ENCODE results near the gene PTPRCAP.
"Not testable (repeated sequence)": the region's sequence is repeated elsewhere in the genome, so short reads cannot be mapped to it uniquely, and the experiment has no call there.

PTPRCAP gene

DNA sequence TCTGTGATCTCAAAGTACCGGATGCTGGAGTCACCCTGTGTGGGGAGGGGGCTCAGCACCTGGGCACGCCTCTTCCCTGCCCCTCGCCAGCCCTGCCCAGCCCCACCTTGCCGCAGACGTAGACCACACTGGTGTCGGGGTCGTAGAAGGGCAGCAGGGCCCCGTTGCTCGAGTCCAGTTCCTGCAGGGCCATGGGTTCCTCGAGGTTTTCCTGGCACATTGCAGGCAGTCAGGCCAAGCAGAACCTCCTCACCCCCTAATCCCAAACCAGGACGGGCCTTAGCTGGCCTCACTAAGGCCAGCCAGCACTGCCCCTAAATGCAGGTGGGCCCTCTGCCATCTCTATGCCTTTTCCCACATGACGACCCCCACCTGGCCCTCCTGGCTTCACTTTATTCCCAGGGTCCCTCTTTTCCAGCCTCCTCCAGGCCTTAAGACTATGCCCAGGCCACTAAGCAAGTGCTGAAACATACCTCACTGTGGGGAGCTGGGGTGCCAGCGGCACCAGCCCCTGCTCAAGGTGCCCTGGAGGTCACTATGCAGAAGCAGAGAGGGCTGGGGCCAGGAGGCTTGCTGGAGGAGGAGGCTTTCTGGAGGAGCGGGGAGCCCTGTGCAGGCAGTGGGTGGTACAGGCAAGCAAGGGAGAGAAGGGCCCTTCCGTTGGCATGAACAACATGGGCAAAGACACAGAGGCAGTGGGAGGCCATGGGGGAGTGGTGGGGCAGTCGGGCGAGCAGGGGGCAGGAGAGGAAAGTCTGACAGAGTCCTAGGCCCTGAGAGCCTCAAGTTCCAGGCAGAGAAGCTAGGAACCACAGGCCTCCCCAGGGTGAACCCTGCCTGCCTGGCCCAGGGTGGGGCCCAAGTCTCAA, 3.0 kb upstream of the PTPRCAP start:
- no peak for DNase-seq

GRCh38 chr11:67439321-67440228, 2.1 kb upstream of the PTPRCAP start:
- peak; percentile 37 for DNase-seq

DNA sequence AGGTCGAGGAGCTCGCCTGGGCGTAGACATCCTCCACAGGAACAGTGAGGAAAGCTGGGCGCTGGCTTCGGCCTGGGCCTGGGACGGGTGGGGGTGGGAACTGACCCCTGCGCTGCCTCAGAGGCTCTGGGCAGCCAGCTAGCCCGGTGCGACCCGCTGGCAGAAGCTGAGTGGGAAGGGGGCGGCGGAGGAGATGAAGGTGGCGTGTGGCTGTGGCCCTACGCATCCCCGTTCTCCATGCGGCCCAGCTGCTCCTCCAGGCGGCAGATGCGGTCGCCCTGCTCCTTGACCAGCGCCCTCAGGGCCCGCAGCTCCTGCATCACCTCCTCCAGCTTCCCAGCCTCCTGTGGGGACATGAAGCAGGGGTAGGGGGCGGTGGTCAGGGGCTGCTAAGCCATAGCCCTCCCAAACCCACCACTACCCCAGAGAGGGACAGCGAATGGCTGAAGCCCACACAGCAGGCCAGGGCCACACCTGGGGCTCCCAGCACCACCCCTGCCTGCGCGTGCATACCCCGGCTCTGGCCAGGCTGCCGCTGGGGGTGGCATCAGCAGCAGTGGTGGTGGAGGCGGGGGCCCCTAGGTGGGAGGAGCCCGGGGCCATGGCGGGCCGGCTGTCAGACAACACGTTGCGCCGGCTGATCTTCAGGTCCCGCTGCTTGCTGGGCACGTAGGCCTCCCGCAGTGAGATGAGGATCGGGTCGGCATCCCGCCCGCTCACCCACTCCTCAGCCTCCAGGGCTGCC, 848 bp upstream of the PTPRCAP start:
- DNase-seq = peak; percentile 79

GRCh38 chr11:67437809-67438157, 301 bp upstream of the PTPRCAP start:
- no peak for DNase-seq

DNA sequence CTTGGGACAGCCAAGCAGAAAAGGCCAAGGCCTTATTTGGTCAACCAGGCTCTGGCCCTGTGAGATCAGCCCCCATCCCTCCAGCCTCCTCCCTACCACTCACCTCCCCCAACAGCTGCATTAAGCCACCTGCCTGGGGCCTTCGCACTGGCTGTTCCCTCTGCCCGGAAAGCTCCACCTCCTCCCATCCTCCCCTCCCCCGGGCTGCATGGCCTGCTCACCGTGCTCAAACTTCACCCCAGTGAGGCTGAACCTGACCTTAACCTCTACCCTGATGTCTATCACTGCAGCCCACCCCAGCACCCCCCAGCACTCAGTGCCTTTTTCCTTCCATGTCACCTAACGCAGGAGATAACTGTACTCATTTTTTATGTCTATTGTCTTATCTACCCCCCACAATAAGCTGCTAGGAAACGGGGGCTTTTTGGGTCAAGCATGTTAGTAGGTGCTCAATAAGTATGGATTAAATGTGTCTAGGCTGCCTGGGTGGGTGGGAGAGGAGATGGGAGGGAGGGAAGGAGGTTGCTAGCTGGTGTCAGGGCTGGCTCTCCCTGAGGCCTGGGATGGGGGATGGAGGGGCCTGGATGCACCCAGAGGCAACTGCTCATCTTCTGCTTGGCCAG, 912 bp downstream of the PTPRCAP start:
- peak; percentile 74 for DNase-seq

GRCh38 chr11:67435727-67436458, 1.6 kb downstream of the PTPRCAP start:
- DNase-seq = no peak

- DNase-seq = peak; percentile 33
These were observed 2.3 kb downstream of the PTPRCAP start for GRCh38 chr11:67435031-67435726.

DNA sequence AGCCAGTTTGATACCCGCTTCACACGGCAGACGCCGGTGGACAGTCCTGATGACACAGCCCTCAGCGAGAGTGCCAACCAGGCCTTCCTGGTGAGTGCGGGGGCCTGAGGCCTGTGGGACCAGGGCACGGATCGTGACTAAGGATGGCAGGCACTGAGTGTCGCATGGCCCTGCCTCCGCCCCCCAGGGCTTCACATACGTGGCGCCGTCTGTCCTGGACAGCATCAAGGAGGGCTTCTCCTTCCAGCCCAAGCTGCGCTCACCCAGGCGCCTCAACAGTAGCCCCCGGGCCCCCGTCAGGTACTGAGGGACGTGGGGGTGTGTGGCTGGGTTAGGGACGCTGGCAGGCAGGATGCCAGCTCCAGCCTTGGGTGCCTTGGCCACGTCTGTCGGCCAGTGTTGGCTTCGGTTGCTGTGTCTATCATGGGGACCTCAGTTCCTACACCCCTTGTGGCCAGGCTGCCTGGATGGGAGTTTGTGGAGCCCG, 3.0 kb downstream of the PTPRCAP start:
- DNase-seq = peak; percentile 31

- no peak for DNase-seq
These were observed 3.7 kb downstream of the PTPRCAP start for GRCh38 chr11:67433536-67434394.

DNA sequence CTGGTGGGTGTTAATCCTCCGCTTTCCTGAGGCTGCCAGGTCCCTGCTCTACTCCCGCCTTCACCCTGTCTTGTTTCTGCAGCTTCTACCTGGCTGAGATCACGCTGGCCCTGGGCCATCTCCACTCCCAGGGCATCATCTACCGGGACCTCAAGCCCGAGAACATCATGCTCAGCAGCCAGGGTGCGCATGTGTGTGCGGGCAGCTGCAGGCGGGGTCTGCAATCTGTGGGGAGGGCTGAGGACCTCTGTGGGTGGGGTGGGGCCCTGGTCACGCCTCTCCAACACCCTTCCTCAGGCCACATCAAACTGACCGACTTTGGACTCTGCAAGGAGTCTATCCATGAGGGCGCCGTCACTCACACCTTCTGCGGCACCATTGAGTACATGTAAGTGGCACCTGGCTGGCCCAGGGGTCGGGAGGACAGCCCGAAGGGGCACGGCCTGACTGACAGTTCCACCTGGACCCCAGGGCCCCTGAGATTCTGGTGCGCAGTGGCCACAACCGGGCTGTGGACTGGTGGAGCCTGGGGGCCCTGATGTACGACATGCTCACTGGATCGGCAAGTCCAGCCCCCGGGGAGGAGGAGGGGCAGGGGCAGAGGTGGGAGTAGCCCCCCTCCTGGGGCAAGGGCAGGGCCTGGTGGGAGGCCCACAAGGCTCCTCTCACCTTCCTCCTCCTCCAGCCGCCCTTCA, 4.7 kb downstream of the PTPRCAP start:
- no peak for DNase-seq

DNA sequence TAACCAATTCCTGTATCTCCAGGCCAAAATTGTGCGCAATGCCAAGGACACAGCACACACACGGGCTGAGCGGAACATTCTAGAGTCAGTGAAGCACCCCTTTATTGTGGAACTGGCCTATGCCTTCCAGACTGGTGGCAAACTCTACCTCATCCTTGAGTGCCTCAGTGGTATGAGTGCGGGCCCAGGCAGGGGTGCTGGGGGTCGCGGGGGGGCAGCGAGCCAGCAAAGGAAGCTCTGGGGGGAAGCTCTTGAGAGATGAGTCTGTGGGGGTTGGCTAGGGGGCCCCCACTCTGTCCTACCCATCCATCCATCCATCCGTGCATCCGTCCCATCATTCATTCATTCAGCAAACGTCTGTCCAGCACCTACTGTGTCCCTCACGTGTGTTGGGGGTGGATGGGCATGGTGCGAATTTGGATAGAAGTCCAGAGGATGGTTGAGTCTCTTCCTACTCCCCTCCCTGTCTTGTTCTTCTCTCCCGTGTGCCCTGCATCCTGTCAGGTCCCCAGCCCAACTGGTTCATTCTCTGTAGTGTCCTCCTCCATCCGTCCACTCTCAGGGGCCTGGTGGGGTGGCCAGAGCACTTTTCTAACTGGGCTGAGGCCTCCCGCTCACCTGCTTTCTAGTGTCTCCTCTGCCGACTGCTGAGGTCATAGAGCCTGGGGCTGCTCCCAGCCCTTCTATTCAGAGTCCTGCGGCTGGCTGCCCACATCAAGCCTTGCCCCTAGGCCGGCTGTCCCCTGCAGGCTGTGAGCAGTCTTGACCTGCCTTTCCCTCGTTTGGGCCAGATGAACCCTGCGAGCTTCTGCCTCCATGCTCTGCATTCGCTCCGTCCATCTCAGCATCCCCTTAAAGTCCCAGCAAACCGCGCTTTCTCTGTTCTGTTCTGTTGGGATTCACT, 5.9 kb downstream of the PTPRCAP start:
- no peak for DNase-seq

- DNase-seq = no peak
These were observed 7.8 kb downstream of the PTPRCAP start for GRCh38 chr11:67429722-67430121.

GRCh38 chr11:67429038-67429668, 8.3 kb downstream of the PTPRCAP start:
- DNase-seq = no peak

DNA sequence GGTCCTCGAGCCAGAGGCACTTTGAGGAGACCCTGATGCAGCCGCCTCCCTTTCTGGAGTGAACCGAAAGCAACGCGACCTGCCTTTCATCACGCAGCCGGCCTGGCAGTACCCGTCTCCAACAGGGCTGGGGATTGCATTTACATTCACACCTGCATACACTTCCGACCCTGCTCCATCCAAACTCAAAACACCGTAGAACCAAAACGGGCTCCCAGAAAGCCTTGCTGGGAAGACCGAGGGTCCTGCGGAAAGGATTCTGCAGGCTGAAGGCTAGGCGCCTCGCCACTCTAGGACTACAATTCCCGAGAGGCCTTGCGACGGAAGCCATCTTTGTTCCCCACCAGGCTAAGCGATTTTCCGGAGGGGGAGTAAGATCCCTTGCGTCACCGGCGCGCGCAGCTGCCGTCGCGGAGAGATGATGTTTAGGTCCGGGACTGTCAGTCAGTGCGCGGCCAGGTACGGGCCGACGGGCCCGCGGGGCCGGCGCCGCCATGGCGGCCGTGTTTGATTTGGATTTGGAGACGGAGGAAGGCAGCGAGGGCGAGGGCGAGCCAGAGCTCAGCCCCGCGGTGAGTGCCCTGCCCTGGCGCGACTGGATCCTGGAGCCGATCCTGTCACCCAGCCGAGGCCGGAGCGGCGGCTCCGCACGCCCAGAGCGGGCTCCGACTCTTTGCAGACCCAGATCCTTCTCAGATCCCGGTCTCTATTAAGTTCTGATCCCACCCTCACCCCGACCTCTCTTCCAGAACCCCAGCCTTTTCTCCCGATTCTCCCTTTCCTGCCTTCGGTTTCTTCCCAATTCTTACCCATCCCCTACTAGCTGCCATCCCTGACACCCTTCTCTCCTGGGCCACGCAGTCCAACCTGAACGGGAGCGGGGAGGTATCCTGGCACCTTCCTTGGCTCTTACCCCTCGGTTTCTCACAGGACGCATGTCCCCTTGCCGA, 9.2 kb downstream of the PTPRCAP start, which contains the start of gene RPS6KB2:
Gene RPS6KB2, plus strand, starts transcription at position 443 of the 950 bp plus-strand sequence. Its CDS starts 52 bp downstream, at position 495.
- DNase-seq = peak; percentile 99

- DNase-seq = not testable (repeated sequence)
These were observed 10.1 kb downstream of the PTPRCAP start for GRCh38 chr11:67427364-67427859.
